Measurements from ENCODE around the gene TPSAB1.

TPSAB1 gene

DNA sequence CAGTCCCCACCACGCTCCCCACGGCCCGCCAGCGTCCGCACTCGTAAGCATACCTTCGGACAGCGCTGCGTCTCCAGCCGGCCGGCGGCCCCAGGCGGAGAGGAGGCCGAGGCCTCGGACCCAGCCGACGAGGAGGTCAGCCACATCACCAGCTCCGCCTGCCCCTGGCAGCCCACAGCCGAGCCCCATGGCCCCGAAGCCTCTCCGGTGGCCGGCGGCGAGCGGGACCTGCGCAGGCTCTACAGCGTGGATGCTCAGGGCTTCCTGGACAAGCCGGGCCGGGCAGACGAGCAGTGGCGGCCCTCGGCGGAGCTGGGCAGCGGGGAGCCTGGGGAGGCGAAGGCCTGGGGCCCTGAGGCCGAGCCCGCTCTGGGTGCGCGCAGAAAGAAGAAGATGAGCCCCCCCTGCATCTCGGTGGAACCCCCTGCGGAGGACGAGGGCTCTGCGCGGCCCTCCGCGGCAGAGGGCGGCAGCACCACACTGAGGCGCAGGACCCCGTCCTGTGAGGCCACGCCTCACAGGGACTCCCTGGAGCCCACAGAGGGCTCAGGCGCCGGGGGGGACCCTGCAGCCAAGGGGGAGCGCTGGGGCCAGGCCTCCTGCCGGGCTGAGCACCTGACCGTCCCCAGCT lies 20.3 kb upstream of the TPSAB1 start:
- Histone ChIP-seq H2AK5ac (ENCODE audit: low read length, severe bottlenecking) (no peak overlapping the region), H3K9me3 (ENCODE audit: control insufficient read depth, low read length) (no peaks in the 10 kb centered on the region), H2BK5ac (ENCODE audit: low read depth, low read length, poor library complexity, severe bottlenecking) (no peak overlapping the region), H3K36me3 (ENCODE audit: control insufficient read depth in 1 of 2, insufficient read depth in 2 of 2, low read depth in 1 of 2, low read length in 2 of 2) (peaks cover 0 to 17% of the 10 kb centered on the region in 2 experiments), H3K4me1 (ENCODE audit: control insufficient read depth, insufficient read depth, low read depth, low read length) (no peaks in the 10 kb centered on the region), H2AFZ (ENCODE audit: low read depth, low read length) (no peak overlapping the region), H3K18ac (ENCODE audit: low read depth in 1 of 2, low read length in 2 of 2) (no peak overlapping the region), H4K91ac (ENCODE audit: low read length) (no peak overlapping the region), H2BK120ac (ENCODE audit: low read depth, low read length) (no peak overlapping the region), H4K8ac (ENCODE audit: low read length) (no peak overlapping the region), H3K27ac (ENCODE audit: low read length, poor library complexity, severe bottlenecking) (no peak overlapping the region), H3K79me1 (replicated peaks; ENCODE audit: low read length, poor library complexity, severe bottlenecking) (no peaks in the 10 kb centered on the region), H3K14ac (ENCODE audit: low read length in 2 of 2) (no peak overlapping the region), H3K4ac (ENCODE audit: low read depth in 1 of 2, low read length in 2 of 2) (no peak overlapping the region), H3K4me3 (ENCODE audit: insufficient read depth in 1 of 2, low read depth in 1 of 2, low read length in 2 of 2) (no peak overlapping the region), H3K9ac (ENCODE audit: low read length) (no peak overlapping the region), H3K27me3 (ENCODE audit: control insufficient read depth in 1 of 2, insufficient read depth in 1 of 2, low read length in 2 of 2) (peaks cover 0 to 6% of the 10 kb centered on the region in 2 experiments), H3K4me2 (ENCODE audit: low read length, poor library complexity, severe bottlenecking) (no peak overlapping the region), H3K23ac (ENCODE audit: low read length in 2 of 2) (no peak overlapping the region), H2BK15ac (ENCODE audit: low read depth, poor library complexity, severe bottlenecking) (no peak overlapping the region), H2BK12ac (ENCODE audit: low read length in 2 of 2) (no peak overlapping the region)
- 90% methylated on average over 55 of the region's 55 CpGs for WGBS
- no peak for DNase-seq

- Histone ChIP-seq H3K27me3 (ENCODE audit: control insufficient read depth in 1 of 2, insufficient read depth in 1 of 2, low read length in 2 of 2) (peaks cover 0 to 11% of the 10 kb centered on the region in 2 experiments), H3K36me3 (ENCODE audit: control insufficient read depth in 1 of 2, insufficient read depth in 2 of 2, low read depth in 1 of 2, low read length in 2 of 2) (peaks cover 0 to 14% of the 10 kb centered on the region in 2 experiments), H3K27ac (ENCODE audit: low read length, poor library complexity, severe bottlenecking) (no peak overlapping the region), H3K14ac (ENCODE audit: low read length in 2 of 2) (no peak overlapping the region), H3K4me1 (ENCODE audit: control insufficient read depth, insufficient read depth, low read depth, low read length) (no peaks in the 10 kb centered on the region), H2BK15ac (ENCODE audit: low read depth, poor library complexity, severe bottlenecking) (no peak overlapping the region), H3K9me3 (ENCODE audit: control insufficient read depth, low read length) (no peaks in the 10 kb centered on the region), H3K4me2 (ENCODE audit: low read length, poor library complexity, severe bottlenecking) (no peak overlapping the region), H2BK120ac (ENCODE audit: low read depth, low read length) (no peak overlapping the region), H2BK5ac (ENCODE audit: low read depth, low read length, poor library complexity, severe bottlenecking) (no peak overlapping the region), H2AK5ac (ENCODE audit: low read length, severe bottlenecking) (no peak overlapping the region), H4K8ac (ENCODE audit: low read length) (no peak overlapping the region), H3K9ac (ENCODE audit: low read length) (no peak overlapping the region), H2AFZ (ENCODE audit: low read depth, low read length) (no peak overlapping the region), H4K91ac (ENCODE audit: low read length) (no peak overlapping the region), H3K79me1 (replicated peaks; ENCODE audit: low read length, poor library complexity, severe bottlenecking) (no peaks in the 10 kb centered on the region), H3K23ac (ENCODE audit: low read length in 2 of 2) (no peak overlapping the region), H3K4ac (ENCODE audit: low read depth in 1 of 2, low read length in 2 of 2) (no peak overlapping the region), H3K4me3 (ENCODE audit: insufficient read depth in 1 of 2, low read depth in 1 of 2, low read length in 2 of 2) (no peak overlapping the region), H3K18ac (ENCODE audit: low read depth in 1 of 2, low read length in 2 of 2) (no peak overlapping the region), H2BK12ac (ENCODE audit: low read length in 2 of 2) (no peak overlapping the region)
- DNase-seq = no peak
- WGBS = 90% methylated on average over 45 of the region's 48 CpGs
These were observed 19.5 kb upstream of the TPSAB1 start for GRCh38 chr16:1220841-1221627.

- H3K23ac ChIP-seq (ENCODE audit: low read length in 2 of 2) = no peak overlapping the region
- no peaks in the 10 kb centered on the region for H3K79me1 ChIP-seq (replicated peaks; ENCODE audit: low read length, poor library complexity, severe bottlenecking)
- no peak overlapping the region for H2AFZ ChIP-seq (ENCODE audit: low read depth, low read length)
- no peak overlapping the region for H2BK12ac ChIP-seq (ENCODE audit: low read length in 2 of 2)
- no peak overlapping the region for H3K18ac ChIP-seq (ENCODE audit: low read depth in 1 of 2, low read length in 2 of 2)
- no peak overlapping the region for H4K8ac ChIP-seq (ENCODE audit: low read length)
- no peak overlapping the region for H2AK5ac ChIP-seq (ENCODE audit: low read length, severe bottlenecking)
- peaks cover 0 to 14% of the 10 kb centered on the region in 2 experiments for H3K36me3 ChIP-seq (ENCODE audit: control insufficient read depth in 1 of 2, insufficient read depth in 2 of 2, low read depth in 1 of 2, low read length in 2 of 2)
- no peak overlapping the region for H3K4me3 ChIP-seq (ENCODE audit: insufficient read depth in 1 of 2, low read depth in 1 of 2, low read length in 2 of 2)
- H4K91ac ChIP-seq (ENCODE audit: low read length) = no peak overlapping the region
- no peak overlapping the region for H3K4me2 ChIP-seq (ENCODE audit: low read length, poor library complexity, severe bottlenecking)
- WGBS = 91% methylated on average over 40 of the region's 40 CpGs
- no peak overlapping the region for H2BK15ac ChIP-seq (ENCODE audit: low read depth, poor library complexity, severe bottlenecking)
- H3K27ac ChIP-seq (ENCODE audit: low read length, poor library complexity, severe bottlenecking) = no peak overlapping the region
- no peak overlapping the region for H3K4ac ChIP-seq (ENCODE audit: low read depth in 1 of 2, low read length in 2 of 2)
- peaks cover 0 to 11% of the 10 kb centered on the region in 2 experiments for H3K27me3 ChIP-seq (ENCODE audit: control insufficient read depth in 1 of 2, insufficient read depth in 1 of 2, low read length in 2 of 2)
- H3K9me3 ChIP-seq (ENCODE audit: control insufficient read depth, low read length) = no peaks in the 10 kb centered on the region
- no peak for DNase-seq
- H2BK120ac ChIP-seq (ENCODE audit: low read depth, low read length) = no peak overlapping the region
- no peak overlapping the region for H3K14ac ChIP-seq (ENCODE audit: low read length in 2 of 2)
- no peak overlapping the region for H2BK5ac ChIP-seq (ENCODE audit: low read depth, low read length, poor library complexity, severe bottlenecking)
- no peaks in the 10 kb centered on the region for H3K4me1 ChIP-seq (ENCODE audit: control insufficient read depth, insufficient read depth, low read depth, low read length)
- no peak overlapping the region for H3K9ac ChIP-seq (ENCODE audit: low read length)
These were observed 18.6 kb upstream of the TPSAB1 start for GRCh38 chr16:1221628-1222552.

Data from mesenchymal stem cell (in vitro differentiated cells and primary cell).